Kidney (tissue), 14 donors: ENCODE data around the gene PPP1R3G. TPM values are rescaled to one million over a fixed set of nuclear protein-coding genes. Genes with fewer than 3 reads are reported as not detected.
"Not testable (repeated sequence)": the region's sequence is repeated elsewhere in the genome, so short reads cannot be mapped to it uniquely, and the experiment has no call there.

Source experiments
- DNase-seq, 5 donors: peaks; one replicate each; pipeline ENCODE4 v3.0.0-alpha.2; 2013 to 2020
- FAIRE-seq: peaks from 2 replicates; lab custom pipeline; 2012; peaks lifted over from hg19 to GRCh38; lab: Jason Lieb, UNC
- H3K27ac ChIP-seq, 2 donors: one replicate each; pipeline ENCODE4 v1.7.0; 2013; ENCODE audit warnings: low read depth in 2 of 2, low read length in 2 of 2, inconsistent platforms in 1 of 2
- H3K27me3 ChIP-seq: one replicate; pipeline ENCODE4 v1.7.1; 2013; ENCODE audit warnings: low read length, inconsistent platforms; ENCODE audit not compliant: control insufficient read depth, insufficient read depth
- H3K36me3 ChIP-seq, 3 donors: one replicate each; pipeline versions ENCODE4 v1.7.0 to v1.7.1; 2013; ENCODE audit warnings: low read length in 3 of 3, control low read depth in 1 of 3, inconsistent platforms in 1 of 3; ENCODE audit not compliant: insufficient read depth in 3 of 3, control insufficient read depth in 2 of 3
- H3K4me1 ChIP-seq, 3 donors: one replicate each; pipeline versions ENCODE4 v1.7.0 to v1.7.1; 2013; ENCODE audit warnings: low read length in 3 of 3, inconsistent platforms in 1 of 3, low read depth in 1 of 3; ENCODE audit not compliant: control insufficient read depth in 2 of 3, insufficient read depth in 2 of 3
- H3K4me3 ChIP-seq, 3 donors: one replicate each; pipeline versions ENCODE4 v1.7.0 to v1.8.1; 2013; ENCODE audit warnings: low read length in 3 of 3, control low read depth in 1 of 3, inconsistent platforms in 1 of 3
- H3K9ac ChIP-seq, 3 donors: one replicate each; pipeline versions ENCODE4 v1.7.0 to v1.7.1; 2013; ENCODE audit warnings: low read length in 3 of 3, control low read depth in 1 of 3, inconsistent platforms in 1 of 3
- H3K9me3 ChIP-seq, 3 donors: one replicate each; pipeline versions ENCODE4 v1.7.0 to v1.7.1; 2013; ENCODE audit warnings: low read length in 3 of 3, control low read depth in 1 of 3, inconsistent platforms in 1 of 3; ENCODE audit not compliant: control insufficient read depth in 2 of 3, insufficient read depth in 1 of 3
- CTCF ChIP-seq: IDR thresholded peaks from 3 replicates; pipeline ENCODE4 v1.5.1; 2012; ENCODE audit warnings: mild to moderate bottlenecking, moderate library complexity, borderline replicate concordance; ENCODE audit not compliant: insufficient read depth; ENCODE audit errors: extremely low read depth
- intact Hi-C: fragments of 100-400 bp; cut with DNase I; formaldehyde crosslinking; loops from one replicate; pipeline ENCODE4 v1.11.1; 2022
- polyA plus RNA-seq: library from polyadenylated mRNA; stranded (reverse); fragments of 350-450 nt; fragmentation: Illumina TruSeq; extraction: RNeasy Lipid Tissue Mini Kit (QIAGEN cat#74804); gene quantifications from one replicate; pipeline ENCODE4 v1.2.3, GENCODE V29; 2014; ENCODE audit warnings: low read depth, low replicate concordance; ENCODE audit not compliant: insufficient read depth
- total RNA-seq: library from RNA; stranded (reverse); fragmentation: NEBNext Ultra II Directional; extraction: Animal tissue kit (Norgen Biotek cat#: 25700); gene quantifications from one replicate; pipeline ENCODE4 v1.2.1, GENCODE V29; 2021
- donor health status: control.
- donor health status: control.
- donor health status: control.
- donor health status: control.
- donor health status: control.
- donor health status: DM: yes; HTN: yes; CAD: no.
- donor health status: Normal renal cell carcinoma (clear cell type).

The PPP1R3G gene
- total and polyA plus RNA-seq, 2 donors from 2014 or later, result 0.49 to 1.9 TPM

GRCh38 chr6:5059036-5059896 is 25.9 kb upstream of the PPP1R3G start:
- intact Hi-C loops, result no loop called here
- H3K36me3 ChIP-seq, result no peaks in the 10 kb centered on the region
- H3K9ac ChIP-seq, result no peak overlapping the region
- no peak overlapping the region for H3K27ac ChIP-seq
- H3K9me3 ChIP-seq, result no peaks in the 10 kb centered on the region
- no peak for TF ChIP-seq CTCF
- no peaks in the 10 kb centered on the region for H3K27me3 ChIP-seq
- no peak overlapping the region for H3K4me3 ChIP-seq
- DNase-seq, result no peak
- no peak for FAIRE-seq
- no peaks in the 10 kb centered on the region for H3K4me1 ChIP-seq

- intact Hi-C loops, H3K36me3 ChIP-seq, H3K9me3 ChIP-seq, FAIRE-seq, H3K4me1 ChIP-seq, H3K27me3 ChIP-seq, DNase-seq, H3K27ac ChIP-seq, H3K9ac ChIP-seq, H3K4me3 ChIP-seq: not testable (repeated sequence)
Measured at GRCh38 chr6:5060439-5060838, 24.7 kb upstream of the PPP1R3G start.

- intact Hi-C loops, result no loop called here
- Histone ChIP-seq H3K4me1 (no peaks in the 10 kb centered on the region), H3K36me3 (no peaks in the 10 kb centered on the region), H3K9ac (no peak overlapping the region), H3K4me3 (no peak overlapping the region), H3K27ac (no peak overlapping the region), H3K27me3 (no peaks in the 10 kb centered on the region), H3K9me3 (no peaks in the 10 kb centered on the region)
- no peak for TF ChIP-seq CTCF
- FAIRE-seq (no peak), DNase-seq (no peak)
Measured at GRCh38 chr6:5061152-5061551, 24.0 kb upstream of the PPP1R3G start.

GRCh38 chr6:5063617-5064016 is 21.5 kb upstream of the PPP1R3G start:
- Histone ChIP-seq H3K27me3 (no peaks in the 10 kb centered on the region), H3K9ac (no peak overlapping the region), H3K4me3 (no peak overlapping the region), H3K27ac (no peak overlapping the region), H3K4me1 (no peaks in the 10 kb centered on the region), H3K36me3 (no peaks in the 10 kb centered on the region), H3K9me3 (no peaks in the 10 kb centered on the region)
- FAIRE-seq (no peak), DNase-seq (no peak)
- intact Hi-C loops, result no loop called here
- TF ChIP-seq CTCF, result no peak
